ENCODE data around the gene ZNF124. TPM values are rescaled to one million over a fixed set of nuclear protein-coding genes. Genes with fewer than 3 reads are reported as not detected.

Gene ZNF124
- total and polyA plus RNA-seq, 2 of the 13 experiments (the other 11 are each of a cell fraction or from before 2014, with no cell fraction given): 9.7 to 134 TPM

- ATAC-seq (no peak), FAIRE-seq (no peak), DNase-seq (ENCODE audit: low spot score) (no peak)
- Histone ChIP-seq H3K36me3 (replicated peaks in 1 of 2; ENCODE audit: control insufficient read depth in 1 of 2, insufficient read depth in 2 of 2, low read length in 2 of 2) (no peaks in the 10 kb centered on the region), H3K4me3 (replicated peaks in 1 of 3; ENCODE audit: insufficient read depth in 1 of 3, low read depth in 2 of 3, low read length in 3 of 3) (no peak overlapping the region), H3K27ac (ENCODE audit: extremely low read length, insufficient read depth, low read length) (no peak overlapping the region), H3K4me2 (ENCODE audit: low read depth, low read length) (no peak overlapping the region), H3K27me3 (ENCODE audit: control insufficient read depth in 1 of 2, insufficient read depth in 2 of 2, low read length in 2 of 2) (peaks cover 0 to 9% of the 10 kb centered on the region in 2 experiments; a peak in 1 of 5 replicates), H2AFZ (ENCODE audit: low read length) (no peak overlapping the region), H3K9ac (ENCODE audit: insufficient read depth, low read depth, low read length) (no peak overlapping the region), H3K4me1 (ENCODE audit: insufficient read depth, low read length) (0 out of 2 replicates have a peak, but pooled peaks cover 7% of the 10 kb centered on the region), H3K9me3 (ENCODE audit: low read length) (peaks cover 6% of the 10 kb centered on the region; the same call in 1 of the 2 replicates), H3K79me2 (ENCODE audit: insufficient read depth, low read length) (no peaks in the 10 kb centered on the region), H4K20me1 (ENCODE audit: insufficient read depth, low read length) (no peaks in the 10 kb centered on the region)
- no TSS peak for BruUV-seq (replicated peaks)
- POLR2A ChIA-PET: no interaction called here
- intact Hi-C loops (cut with micrococcal nuclease; ENCODE audit: unreplicated experiment) (no loop called here), in situ Hi-C loops (cut with HindIII; ENCODE audit: extremely low pct_ligation_motif_present, low pct_unique_long_range_greater_than_20kb) (no loop called here)
- CTCF ChIA-PET (ENCODE audit: low intra/inter-chr PET ratio, low total read pairs): no interaction called here
- WGBS (ENCODE audit: low lambda C conversion rate): 51% methylated on average over 5 of the region's 5 CpGs
- TF ChIP-seq SP1 (IDR thresholded peaks at IDR 0.05): no peak
- TF ChIP-seq SP1 (CRISPR knock-in tag; IDR thresholded peaks at IDR 0.05): no peak
- TF ChIP-seq KMT2A (CRISPR knock-in tag; IDR thresholded peaks at IDR 0.05): no peak
- TF ChIP-seq ZNF20 (CRISPR knock-in tag; IDR thresholded peaks at IDR 0.05): no peak
- TF ChIP-seq ZNF546 (CRISPR knock-in tag; conservative IDR thresholded peaks at IDR 0.05): no peak
- TF ChIP-seq ZNF672 (CRISPR knock-in tag; IDR thresholded peaks at IDR 0.05): no peak
- no peak for TF ChIP-seq MXD1 (CRISPR knock-in tag; IDR thresholded peaks at IDR 0.05)
- TF ChIP-seq LBX2 (CRISPR knock-in tag; IDR thresholded peaks at IDR 0.05; ENCODE audit: borderline replicate concordance): no peak
- TF ChIP-seq HNF1A (IDR thresholded peaks at IDR 0.05; ENCODE audit: low read depth): no peak
- TF ChIP-seq HNF1A (CRISPR knock-in tag; IDR thresholded peaks at IDR 0.05; ENCODE audit: borderline replicate concordance): no peak
- TF ChIP-seq PCBP1 (IDR thresholded peaks at IDR 0.05; ENCODE audit: borderline replicate concordance, low read depth, low read length): no peak
- no peak for TF ChIP-seq MATR3 (CRISPR knock-in tag; IDR thresholded peaks at IDR 0.05)
- TF ChIP-seq ELK4 (CRISPR knock-in tag; IDR thresholded peaks at IDR 0.05; ENCODE audit: borderline replicate concordance): no peak
- TF ChIP-seq PAWR (CRISPR knock-in tag; IDR thresholded peaks at IDR 0.05; ENCODE audit: borderline replicate concordance): no peak
- TF ChIP-seq HBP1 (CRISPR knock-in tag; IDR thresholded peaks at IDR 0.05; ENCODE audit: low read depth): no peak
- no peak for TF ChIP-seq THRA (CRISPR knock-in tag; IDR thresholded peaks at IDR 0.05; ENCODE audit: borderline replicate concordance)
These were observed 8.8 kb upstream of the ZNF124 start for GRCh38 chr1:247180581-247180980.

All from HepG2 (cell line).